ENCODE measurements around the gene NKX2-1.

NKX2-1 gene

GRCh38 chr14:36517242-36518030, 2.6 kb downstream of the NKX2-1 start:
- DNase-seq = no peak

DNA sequence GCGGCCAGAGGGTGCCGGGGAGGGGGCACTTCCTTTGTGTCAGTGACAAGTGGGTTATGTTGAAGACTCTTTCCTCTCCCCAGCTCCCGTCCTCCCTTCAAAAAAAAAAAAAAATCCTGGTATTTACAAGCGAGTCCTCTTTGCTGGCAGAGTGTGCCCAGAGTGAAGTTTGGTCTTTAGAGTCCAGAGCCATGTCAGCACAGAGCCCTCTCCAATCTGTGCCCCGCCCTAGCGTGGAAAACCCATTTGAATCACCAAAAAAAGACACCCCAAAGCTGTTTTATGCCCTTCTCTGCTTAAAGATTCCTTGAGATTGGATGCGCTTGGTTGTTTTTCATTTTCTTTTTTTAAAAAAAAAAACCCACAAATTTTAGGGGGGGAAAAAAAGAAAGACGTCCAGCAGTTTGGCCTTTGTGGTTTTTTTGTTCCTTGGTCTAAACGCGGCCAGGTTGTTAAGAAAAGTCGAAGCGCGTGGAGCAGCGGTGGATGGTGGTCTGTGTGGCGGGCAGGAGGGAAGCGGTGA, 3.3 kb downstream of the NKX2-1 start:
- DNase-seq = no peak

DNA sequence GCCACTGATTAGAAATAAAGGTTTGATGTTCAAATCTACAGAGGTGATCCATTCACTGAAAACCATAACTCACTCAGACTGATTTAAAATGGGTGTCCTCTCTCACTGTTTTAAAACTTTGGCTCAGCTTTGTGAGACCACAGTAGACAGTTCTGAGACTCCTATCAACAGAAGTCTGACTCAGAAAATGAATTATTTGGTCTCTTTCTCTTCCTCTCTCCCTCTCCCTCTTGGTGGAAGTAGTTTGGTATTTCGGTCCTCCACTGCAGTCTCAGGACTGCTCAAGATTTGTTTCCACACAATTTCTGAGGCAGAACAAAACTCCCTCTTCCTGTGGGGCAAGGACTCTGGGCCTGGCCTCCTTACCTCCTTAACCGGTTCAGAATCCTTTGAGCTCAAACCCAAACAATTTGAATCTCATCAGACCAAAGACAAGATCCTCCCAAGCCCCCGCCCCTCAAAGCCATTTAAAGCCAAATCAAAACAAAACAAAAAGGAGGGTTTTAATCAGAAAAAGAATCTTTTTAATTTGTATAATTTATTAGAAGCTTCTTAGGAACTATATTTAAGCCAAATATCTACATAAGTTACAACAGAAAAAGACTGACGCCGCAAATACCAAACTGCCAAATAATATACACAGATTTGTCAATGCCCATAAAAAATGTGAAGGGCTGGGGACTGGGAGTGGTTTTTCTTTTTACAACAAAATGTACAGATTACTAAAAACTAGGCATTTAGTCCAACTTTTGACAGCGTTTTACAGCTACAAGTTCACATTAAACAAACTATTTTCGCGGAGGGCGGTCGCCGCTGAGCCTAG, 3.9 kb downstream of the NKX2-1 start:
- DNase-seq = no peak

DNA sequence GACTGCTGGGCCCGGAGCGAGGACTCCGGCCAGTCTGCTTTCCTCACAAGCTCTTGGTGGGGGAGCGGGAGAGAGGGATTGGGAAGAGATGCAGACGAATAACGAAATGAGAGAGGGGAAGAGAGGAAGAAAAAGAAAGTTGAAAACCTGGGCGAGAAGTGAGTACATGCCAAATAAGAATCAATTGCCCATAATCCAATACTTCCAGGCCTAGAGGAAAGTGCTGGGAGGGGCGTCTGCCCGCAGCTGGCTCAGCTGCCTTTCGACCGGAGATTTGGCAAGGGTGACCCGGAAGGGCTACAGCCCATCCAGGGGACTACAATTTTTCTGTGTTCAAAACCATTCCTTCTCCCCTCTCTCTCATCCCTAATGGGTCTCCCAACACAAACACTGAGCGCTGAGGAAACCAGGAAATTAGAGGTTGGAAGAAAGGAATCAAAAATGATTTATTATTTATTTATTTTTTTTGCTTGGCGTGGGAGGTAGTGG, 4.9 kb downstream of the NKX2-1 start:
- DNase-seq = no peak

DNA sequence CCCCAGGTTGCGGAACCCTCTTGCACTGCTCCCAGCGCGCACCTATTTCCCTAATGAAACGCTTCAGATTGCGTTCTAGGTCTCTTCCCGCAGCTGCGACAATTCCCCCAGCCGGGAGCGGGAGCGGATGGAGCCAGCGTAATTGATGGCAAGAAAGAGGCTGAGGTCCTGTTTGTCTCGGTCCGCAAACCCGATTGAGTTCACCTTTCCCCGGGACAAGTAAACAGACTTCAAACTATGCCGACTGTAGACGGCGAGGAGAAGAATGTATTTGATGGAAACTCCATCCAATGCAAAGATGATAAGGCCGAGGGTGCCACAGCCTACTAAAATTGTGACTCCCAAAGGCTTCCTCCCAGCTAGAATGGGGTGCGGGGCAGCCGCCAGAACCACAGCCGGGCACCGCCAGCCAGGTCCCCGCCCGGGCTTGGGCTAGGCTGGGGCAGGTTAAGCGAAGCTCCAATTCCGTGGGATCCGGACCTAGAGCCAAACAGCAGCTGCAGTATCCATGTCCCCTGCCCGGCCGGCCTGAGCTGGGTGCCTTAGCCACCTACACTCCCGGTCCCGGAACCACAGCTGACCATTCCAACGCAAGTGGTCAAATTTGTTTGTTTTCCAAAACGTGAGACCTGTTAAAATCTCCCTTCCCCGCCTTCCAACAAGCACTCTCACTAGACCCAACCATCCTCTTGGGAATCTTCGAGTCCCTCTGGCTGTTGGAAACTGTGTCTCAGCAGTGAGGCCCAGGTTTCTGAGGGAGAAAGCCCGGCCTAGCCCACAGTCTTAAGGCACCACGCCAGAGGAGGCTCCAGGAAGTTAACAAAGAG, 5.5 kb downstream of the NKX2-1 start:
- no peak for DNase-seq

DNA sequence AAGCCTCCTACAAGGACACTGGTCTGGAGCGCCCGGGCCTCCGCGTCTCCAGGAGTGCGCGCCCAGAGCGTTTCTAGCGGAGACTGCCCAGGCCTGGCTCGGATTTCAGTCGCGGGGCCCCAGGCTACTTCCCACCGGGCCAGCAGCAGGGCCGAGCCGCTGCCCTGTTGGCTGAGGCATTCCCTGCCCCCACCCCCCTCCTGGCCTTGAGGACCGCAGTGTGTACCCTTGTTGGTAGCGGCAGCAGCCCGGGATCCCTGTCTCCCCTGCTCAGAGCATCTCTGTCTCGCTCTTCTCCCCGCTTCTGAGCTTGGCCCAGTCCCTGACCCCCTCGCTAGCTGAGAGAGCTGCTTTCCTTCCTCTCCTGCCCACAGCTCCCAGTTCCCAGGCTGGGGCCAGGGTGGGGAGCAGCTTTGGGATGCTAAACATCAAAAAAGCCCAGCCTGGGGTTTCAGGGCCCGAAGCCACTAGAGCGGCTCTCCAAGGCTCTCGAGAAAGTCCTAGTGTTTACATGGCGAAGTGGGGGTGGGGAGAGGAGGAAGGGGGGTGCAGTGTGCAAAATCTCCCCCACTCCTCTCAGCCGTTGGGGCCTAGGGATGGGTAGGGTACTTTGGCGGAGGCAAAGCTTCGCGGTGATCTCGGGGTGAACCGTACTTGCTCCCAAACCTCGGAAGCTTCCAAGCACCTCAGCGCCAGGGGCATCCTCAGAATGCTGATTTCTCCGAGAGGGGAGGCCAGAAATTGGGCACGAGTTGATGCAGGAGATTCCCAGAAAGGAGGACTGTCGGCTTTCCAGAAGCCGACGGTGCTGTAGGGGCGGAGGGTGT, 6.4 kb downstream of the NKX2-1 start:
- no peak for DNase-seq

DNA sequence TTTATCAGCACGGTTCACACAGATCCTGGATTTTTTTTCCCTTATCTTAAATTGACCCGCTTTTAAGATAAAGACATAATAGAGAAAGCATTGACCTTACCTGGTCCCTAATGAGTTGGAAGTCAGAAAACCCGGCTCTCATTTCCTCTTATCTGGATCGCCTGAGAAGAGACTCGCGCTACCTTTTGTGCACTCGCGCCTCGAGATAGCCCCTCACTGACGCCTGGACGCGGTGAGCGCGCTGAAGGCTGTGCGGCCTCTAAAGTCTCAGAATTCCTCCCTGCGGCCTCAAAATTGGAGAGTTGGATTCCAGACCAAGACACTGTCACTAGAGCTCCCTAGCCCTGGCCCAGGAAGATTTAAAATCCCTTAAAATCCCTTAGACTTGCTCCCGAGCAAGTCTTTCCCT, 7.0 kb downstream of the NKX2-1 start:
- DNase-seq = no peak

DNA sequence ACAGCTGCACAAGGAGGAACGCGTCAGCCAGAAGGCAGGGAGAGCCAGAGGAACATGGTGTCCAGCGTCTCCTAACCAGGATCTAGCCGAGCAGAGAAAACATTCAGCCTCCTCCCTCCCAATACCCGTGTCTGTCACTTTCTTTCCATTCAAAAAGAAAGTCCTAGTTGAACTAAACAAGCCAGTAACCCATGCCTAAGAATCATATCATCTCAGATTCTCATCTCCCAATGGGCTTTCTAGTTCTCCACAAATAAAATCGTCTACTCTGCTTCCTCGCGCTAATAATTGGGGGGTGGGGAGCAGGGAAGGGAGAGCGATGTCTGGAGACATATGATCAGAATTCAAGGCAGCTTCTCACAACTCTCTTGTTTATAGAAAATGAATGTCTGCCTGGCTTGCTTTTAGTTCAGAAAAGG, 7.4 kb downstream of the NKX2-1 start:
- no peak for DNase-seq

GRCh38 chr14:36511981-36512584, 7.9 kb downstream of the NKX2-1 start:
- DNase-seq = no peak

DNA sequence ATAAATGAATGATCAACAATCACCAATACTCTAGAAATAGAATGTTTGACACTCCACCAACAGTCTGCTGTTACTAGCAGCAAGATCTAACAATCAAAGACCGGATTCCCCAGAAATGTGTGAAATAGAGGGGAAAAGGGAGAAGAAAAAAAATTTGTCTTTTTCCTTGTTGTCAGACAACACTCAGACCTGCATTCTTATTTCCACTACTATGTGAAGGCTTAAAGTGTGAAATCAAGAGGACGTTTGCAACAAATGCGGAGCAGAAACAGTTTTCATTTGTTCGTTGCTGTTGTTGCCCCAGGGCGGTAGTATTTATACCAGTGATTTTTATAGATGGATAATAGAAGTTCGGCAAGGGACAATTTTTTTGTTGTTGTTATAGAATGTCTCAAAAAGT, 9.2 kb downstream of the NKX2-1 start:
- DNase-seq = no peak

GRCh38 chr14:36510078-36510799, 9.8 kb downstream of the NKX2-1 start:
- no peak for DNase-seq

DNA sequence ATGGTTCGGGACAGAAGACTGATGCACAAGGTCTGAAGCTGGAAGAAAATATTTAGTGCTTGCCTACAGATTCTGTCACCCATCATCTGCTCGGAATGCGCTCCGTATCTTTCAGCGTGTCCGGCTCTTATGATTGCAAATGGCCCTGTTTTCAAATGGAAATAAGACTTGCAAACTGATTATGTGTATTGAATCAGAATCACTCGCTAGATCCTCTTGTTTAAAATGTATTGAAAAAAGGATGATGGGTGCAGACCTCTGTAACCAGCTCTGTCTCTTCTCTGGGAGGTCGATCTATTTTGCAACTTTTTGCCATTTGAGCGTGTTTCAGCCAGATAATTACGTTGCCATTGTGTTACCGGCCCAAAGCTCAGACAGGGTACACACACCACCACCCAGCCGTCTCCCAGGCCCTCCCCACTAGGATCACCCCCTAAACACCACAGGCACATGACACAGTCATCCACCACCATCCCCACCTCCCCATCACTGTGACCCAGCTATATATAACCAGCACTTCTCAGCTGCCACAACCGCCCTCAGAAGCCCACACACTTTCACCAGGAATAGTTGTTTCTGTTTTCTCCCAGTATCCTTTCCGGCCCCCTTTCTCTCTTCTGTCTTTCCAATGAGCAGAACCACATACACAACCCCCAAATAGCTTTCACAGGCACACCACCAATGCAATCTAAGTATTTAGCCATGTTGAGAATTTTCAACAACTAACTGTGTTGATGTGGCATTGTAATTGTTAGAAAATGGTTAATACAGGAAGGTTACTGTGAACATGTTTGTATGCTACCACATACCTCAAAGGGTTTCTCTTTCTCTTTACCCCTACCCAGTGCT, 10.7 kb downstream of the NKX2-1 start:
- DNase-seq = no peak

GRCh38 chr14:36508418-36509068, 11.5 kb downstream of the NKX2-1 start:
- no peak for DNase-seq

GRCh38 chr14:36507847-36508417, 12.1 kb downstream of the NKX2-1 start:
- no peak for DNase-seq

- DNase-seq = no peak
Measured at GRCh38 chr14:36506732-36507614, 13.1 kb downstream of the NKX2-1 start.

- no peak for DNase-seq
Measured at GRCh38 chr14:36505892-36506731, 13.9 kb downstream of the NKX2-1 start.

Measured in activated CD4-positive, alpha-beta T cell treated with anti-CD3 and anti-CD28 coated beads for 1 hour (primary cell).